HepG2 (cell line): ENCODE measurements around the gene KIF19. TPM values are rescaled to one million over a fixed set of nuclear protein-coding genes. Genes with fewer than 3 reads are reported as not detected.

Source experiments
- ATAC-seq: fragments of 200-7000 bp; cut with Tn5 transposase; 3 replicates; pipeline ENCODE4 v1.9.1; 2020; ENCODE audit warnings: mild to moderate bottlenecking, moderate library complexity
- BruUV-seq: library from RNA; stranded (reverse); fragments of 400-500 nt; replicated peaks from 2 replicates; lab custom pipeline; 2021; lab: Mats Ljungman, UMichigan
- CTCF ChIA-PET: fragments of 300-600 bp; formaldehyde crosslinking; extraction: SDS; loops from one replicate; lab custom pipeline; 2021; ENCODE audit warnings: low total read pairs, inconsistent platforms, low intra/inter-chr PET ratio; lab: Yijun Ruan, JAX
- POLR2A ChIA-PET: fragments of 350-600 bp; sonication (Branson Sonifier 250); formaldehyde crosslinking; loops from one replicate; lab custom pipeline; 2020; ENCODE audit warnings: antibody characterized with exemption, inconsistent platforms; lab: Yijun Ruan, JAX
- DNase-seq: peaks from one replicate; pipeline ENCODE4 v3.0.0-alpha.2; 2015; ENCODE audit warnings: low spot score
- FAIRE-seq: peaks from 3 replicates; lab custom pipeline; 2011; peaks lifted over from hg19 to GRCh38; lab: Jason Lieb, UNC
- H2AFZ ChIP-seq: one replicate; pipeline ENCODE4 v1.6.1; 2011; ENCODE audit warnings: low read length, inconsistent platforms
- H3K27ac ChIP-seq: fragments of 300-600 bp; 3 replicates; pipeline ENCODE4 v1.8.0; 2011; ENCODE audit warnings: mixed run types, mild to moderate bottlenecking, mixed read lengths, low read length, inconsistent platforms; ENCODE audit not compliant: insufficient read depth; ENCODE audit errors: extremely low read length
- H3K27me3 ChIP-seq, 2 experiments: fragments of 200-600 bp in 1 of 2; 2 replicates in 1 of 2; 3 replicates in 1 of 2; pipeline versions ENCODE4 v1.6.0 to v1.8.0; 2011; ENCODE audit warnings: low read length in 2 of 2, mild to moderate bottlenecking in 2 of 2, moderate library complexity in 2 of 2, inconsistent platforms in 1 of 2; ENCODE audit not compliant: insufficient read depth in 2 of 2, control insufficient read depth in 1 of 2
- H3K36me3 ChIP-seq, 2 experiments: fragments of 200-600 bp in 1 of 2; replicated peaks in 1 of 2; 2 replicates in 1 of 2; 3 replicates in 1 of 2; pipeline versions ENCODE4 v1.5.1 to v1.8.0; 2011; ENCODE audit warnings: low read length in 2 of 2, inconsistent platforms in 1 of 2; ENCODE audit not compliant: insufficient read depth in 2 of 2, control insufficient read depth in 1 of 2
- H3K4me1 ChIP-seq: 2 replicates; pipeline ENCODE4 v1.5.1; 2012; ENCODE audit warnings: low read length, inconsistent platforms; ENCODE audit not compliant: insufficient read depth
- H3K4me2 ChIP-seq: 2 replicates; pipeline ENCODE4 v1.6.0; 2011; ENCODE audit warnings: low read depth, low read length, inconsistent platforms
- H3K4me3 ChIP-seq, 3 experiments: fragments of 200-600 bp in 1 of 3; sonication (generic), shearing (Covaris generic) in 1 of 3; replicated peaks in 1 of 3; 2 replicates each; pipeline ENCODE4 v1.5.1; 2011 to 2016; ENCODE audit warnings: low read length in 3 of 3, inconsistent platforms in 2 of 3, low read depth in 2 of 3, mild to moderate bottlenecking in 2 of 3, control low read depth in 1 of 3, mixed read lengths in 1 of 3; ENCODE audit not compliant: insufficient read depth in 1 of 3
- H3K79me2 ChIP-seq: one replicate; pipeline ENCODE4 v1.6.1; 2011; ENCODE audit warnings: low read length, inconsistent platforms; ENCODE audit not compliant: insufficient read depth
- H3K9ac ChIP-seq: 2 replicates; pipeline ENCODE4 v1.6.0; 2011; ENCODE audit warnings: mild to moderate bottlenecking, low read depth, low read length, inconsistent platforms; ENCODE audit not compliant: insufficient read depth
- H3K9me3 ChIP-seq: 2 replicates; pipeline ENCODE4 v1.5.1; 2012; ENCODE audit warnings: mild to moderate bottlenecking, low read length
- H4K20me1 ChIP-seq: 2 replicates; pipeline ENCODE4 v1.6.0; 2011; ENCODE audit warnings: inconsistent platforms, mild to moderate bottlenecking, low read length, moderate library complexity; ENCODE audit not compliant: insufficient read depth
- EZH2 ChIP-seq: conservative IDR thresholded peaks from 2 replicates; pipeline ENCODE4 v1.6.1; 2012; ENCODE audit warnings: mild to moderate bottlenecking, low read depth, low read length, moderate library complexity
- HIVEP1 ChIP-seq: sonication (generic); formaldehyde crosslinking; IDR thresholded peaks from 2 replicates; pipeline ENCODE4 v1.4.0; 2020; ENCODE audit warnings: mild to moderate bottlenecking, missing genetic modification reagents
- TCF12 ChIP-seq, 2 experiments: fragments of 450-650 bp in 1 of 2; sonication (generic) in 1 of 2; formaldehyde crosslinking in 1 of 2; IDR thresholded peaks; 2 replicates each; pipeline versions ENCODE4 v1.6.1 to v1.8.0; 2017 to 2022; ENCODE audit warnings: antibody characterized with exemption in 1 of 2, mild to moderate bottlenecking in 1 of 2, missing genetic modification reagents in 1 of 2, moderate library complexity in 1 of 2
- ZBTB38 ChIP-seq: sonication (generic); formaldehyde crosslinking; IDR thresholded peaks from 2 replicates; pipeline ENCODE4 v1.5.1; 2020; ENCODE audit warnings: mild to moderate bottlenecking, missing genetic modification reagents
- ZFP36 ChIP-seq: fragments of 150-350 bp; IDR thresholded peaks from 2 replicates; pipeline ENCODE4 v1.6.1; 2018; ENCODE audit warnings: borderline replicate concordance, low read length, low read depth; ENCODE audit not compliant: partially characterized antibody
- ZFX ChIP-seq: sonication (generic); formaldehyde crosslinking; IDR thresholded peaks from 2 replicates; pipeline ENCODE4 v1.4.0; 2020; ENCODE audit warnings: mild to moderate bottlenecking, low read depth, missing genetic modification reagents, moderate library complexity
- ZFYVE20 ChIP-seq: sonication (generic); formaldehyde crosslinking; IDR thresholded peaks from 2 replicates; pipeline ENCODE4 v1.8.0; 2023; ENCODE audit warnings: low read depth, mild to moderate bottlenecking, moderate library complexity, missing genetic modification reagents, borderline replicate concordance
- ZNF350 ChIP-seq: sonication (generic); formaldehyde crosslinking; IDR thresholded peaks from 2 replicates; pipeline ENCODE4 v1.4.0; 2020; ENCODE audit warnings: mild to moderate bottlenecking, low read depth, missing genetic modification reagents, borderline replicate concordance
- ZNF652 ChIP-seq: IDR thresholded peaks from 2 replicates; pipeline ENCODE4 v1.6.1; 2016; ENCODE audit warnings: low read depth, borderline replicate concordance
- WGBS: methylation state at CpG from one replicate; pipeline ENCODE4 v1.1.6; 2017; ENCODE audit warnings: low lambda C conversion rate; 5-methylcytosine and 5-hydroxymethylcytosine counted together
- in situ Hi-C: cut with HindIII; loops from 2 replicates; pipeline ENCODE4 v1.10.0; 2017; ENCODE audit warnings: low pct_unique_long_range_greater_than_20kb; ENCODE audit not compliant: extremely low pct_ligation_motif_present
- intact Hi-C: fragments of 100-400 bp; cut with micrococcal nuclease; formaldehyde crosslinking; loops from one replicate; pipeline ENCODE4 v1.10.0; 2022; ENCODE audit not compliant: unreplicated experiment
- polyA plus RNA-seq, 8 experiments: library from polyadenylated mRNA; depleted of rRNA in 3 of 8; stranded (reverse) in 7 of 8; unstranded in 1 of 8; fragments of >200 nt; fragmentation: Illumina TruSeq in 4 of 8; extraction: Trizol in 4 of 8; gene quantifications; 2 replicates each; pipeline versions ENCODE4 v1.2.1 to v1.2.3, GENCODE V29; 2011 to 2016; ENCODE audit warnings: low read depth in 4 of 8, missing spikeins in 1 of 8, mixed read lengths in 1 of 8; ENCODE audit not compliant: insufficient read depth in 1 of 8
- total RNA-seq, 5 experiments: library from RNA; depleted of rRNA; stranded (reverse); fragments of >200 nt; fragmentation: Illumina TruSeq; extraction: Trizol; gene quantifications; 2 replicates each; pipeline ENCODE4 v1.2.3, GENCODE V29; 2016; ENCODE audit warnings: low read depth in 1 of 5

Gene KIF19
- total and polyA plus RNA-seq, 2 of the 13 experiments (the other 11 are each of a cell fraction or from before 2014, with no cell fraction given), result not detected

- in situ Hi-C loops, result no loop called here
- H2AFZ ChIP-seq, result no peak overlapping the region
- no peak overlapping the region for H3K9ac ChIP-seq
- BruUV-seq, result no TSS peak
- 25% methylated on average over 7 of the region's 7 CpGs for WGBS
- H3K79me2 ChIP-seq, result no peaks in the 10 kb centered on the region
- intact Hi-C loops, result no loop called here
- FAIRE-seq, result no peak
- H3K27me3 ChIP-seq, result peaks cover 10 to 18% of the 10 kb centered on the region in 2 experiments
- ChIA-PET POLR2A (no interaction called here), CTCF (no interaction called here)
- no peak for ATAC-seq
- H3K4me1 ChIP-seq, result peaks cover 8% of the 10 kb centered on the region; the same call in 1 of the 2 replicates
- H3K36me3 ChIP-seq, result no peaks in the 10 kb centered on the region
- TF ChIP-seq EZH2 (no peak), ZFYVE20 (CRISPR knock-in tag) (no peak), ZFP36 (no peak), ZNF350 (no peak), TCF12 (IDR thresholded peaks at IDR 0.05) (no peak), TCF12 (CRISPR knock-in tag; IDR thresholded peaks at IDR 0.05) (no peak), ZNF652 (CRISPR knock-in tag) (no peak), ZFX (CRISPR knock-in tag) (no peak), ZBTB38 (CRISPR knock-in tag) (no peak), HIVEP1 (CRISPR knock-in tag) (no peak)
- H4K20me1 ChIP-seq, result no peaks in the 10 kb centered on the region
- no peak overlapping the region for H3K27ac ChIP-seq
- H3K4me3 ChIP-seq, result no peak overlapping the region
- DNase-seq, result no peak
- no peaks in the 10 kb centered on the region for H3K9me3 ChIP-seq
- H3K4me2 ChIP-seq, result no peak overlapping the region
Observed at GRCh38 chr17:74298778-74299177, 27.2 kb upstream of the KIF19 start.
